Measurements from ENCODE around the gene TLR4.

The TLR4 gene

GRCh38 chr9:117714282-117714681 lies 10.1 kb downstream of the TLR4 start:
- H3K4me1 ChIP-seq (ENCODE audit: control insufficient read depth, insufficient read depth, low read length) = no peaks in the 10 kb centered on the region
- H3K27me3 ChIP-seq (ENCODE audit: control insufficient read depth, insufficient read depth, low read length) = no peaks in the 10 kb centered on the region
- no peaks in the 10 kb centered on the region for H3K9me3 ChIP-seq (ENCODE audit: control insufficient read depth, insufficient read depth, low read length)
- H3K27ac ChIP-seq (ENCODE audit: low read length) = no peak overlapping the region
- no peak for DNase-seq (ENCODE audit: low read depth, low spot score)
- H3K4me3 ChIP-seq (ENCODE audit: low read length) = no peak overlapping the region
- no peaks in the 10 kb centered on the region for H3K36me3 ChIP-seq (ENCODE audit: control insufficient read depth, insufficient read depth, low read length)
- WGBS (ENCODE audit: insufficient coverage, insufficient read length) = no CpG with 5 or more reads among the region's 6 CpGs

GRCh38 chr9:117715411-117715989 lies 11.3 kb downstream of the TLR4 start:
- no peaks in the 10 kb centered on the region for H3K36me3 ChIP-seq (ENCODE audit: control insufficient read depth, insufficient read depth, low read length)
- WGBS (ENCODE audit: insufficient coverage, insufficient read length) = no CpG with 5 or more reads among the region's 5 CpGs
- no peaks in the 10 kb centered on the region for H3K27me3 ChIP-seq (ENCODE audit: control insufficient read depth, insufficient read depth, low read length)
- no peak overlapping the region for H3K4me3 ChIP-seq (ENCODE audit: low read length)
- H3K9me3 ChIP-seq (ENCODE audit: control insufficient read depth, insufficient read depth, low read length) = no peaks in the 10 kb centered on the region
- H3K27ac ChIP-seq (ENCODE audit: low read length) = no peak overlapping the region
- H3K4me1 ChIP-seq (ENCODE audit: control insufficient read depth, insufficient read depth, low read length) = no peaks in the 10 kb centered on the region
- no peak for DNase-seq (ENCODE audit: low read depth, low spot score)

- Histone ChIP-seq H3K4me3 (ENCODE audit: low read length) (no peak overlapping the region), H3K4me1 (ENCODE audit: control insufficient read depth, insufficient read depth, low read length) (no peaks in the 10 kb centered on the region), H3K36me3 (ENCODE audit: control insufficient read depth, insufficient read depth, low read length) (no peaks in the 10 kb centered on the region), H3K27me3 (ENCODE audit: control insufficient read depth, insufficient read depth, low read length) (no peaks in the 10 kb centered on the region), H3K9me3 (ENCODE audit: control insufficient read depth, insufficient read depth, low read length) (no peaks in the 10 kb centered on the region), H3K27ac (ENCODE audit: low read length) (no peak overlapping the region)
- no peak for DNase-seq (ENCODE audit: low read depth, low spot score)
Observed at GRCh38 chr9:117718085-117718484, 13.9 kb downstream of the TLR4 start.

- Histone ChIP-seq H3K9me3 (ENCODE audit: control insufficient read depth, insufficient read depth, low read length) (no peaks in the 10 kb centered on the region), H3K27ac (ENCODE audit: low read length) (no peak overlapping the region), H3K27me3 (ENCODE audit: control insufficient read depth, insufficient read depth, low read length) (no peaks in the 10 kb centered on the region), H3K36me3 (ENCODE audit: control insufficient read depth, insufficient read depth, low read length) (no peaks in the 10 kb centered on the region), H3K4me3 (ENCODE audit: low read length) (no peak overlapping the region), H3K4me1 (ENCODE audit: control insufficient read depth, insufficient read depth, low read length) (no peaks in the 10 kb centered on the region)
- no peak for DNase-seq (ENCODE audit: low read depth, low spot score)
- no CpG with 5 or more reads among the region's 2 CpGs for WGBS (ENCODE audit: insufficient coverage, insufficient read length)
Observed at GRCh38 chr9:117718701-117719100, 14.5 kb downstream of the TLR4 start.

GRCh38 chr9:117719161-117719920 lies 15.1 kb downstream of the TLR4 start:
- H3K27me3 ChIP-seq (ENCODE audit: control insufficient read depth, insufficient read depth, low read length) = no peaks in the 10 kb centered on the region
- H3K36me3 ChIP-seq (ENCODE audit: control insufficient read depth, insufficient read depth, low read length) = no peaks in the 10 kb centered on the region
- no peak for DNase-seq (ENCODE audit: low read depth, low spot score)
- no peaks in the 10 kb centered on the region for H3K4me1 ChIP-seq (ENCODE audit: control insufficient read depth, insufficient read depth, low read length)
- H3K27ac ChIP-seq (ENCODE audit: low read length) = no peak overlapping the region
- no peak overlapping the region for H3K4me3 ChIP-seq (ENCODE audit: low read length)
- H3K9me3 ChIP-seq (ENCODE audit: control insufficient read depth, insufficient read depth, low read length) = no peaks in the 10 kb centered on the region
- WGBS (ENCODE audit: insufficient coverage, insufficient read length) = no CpG with 5 or more reads among the region's 7 CpGs

GRCh38 chr9:117720066-117720465 lies 15.9 kb downstream of the TLR4 start:
- Histone ChIP-seq H3K27me3 (ENCODE audit: control insufficient read depth, insufficient read depth, low read length) (no peaks in the 10 kb centered on the region), H3K27ac (ENCODE audit: low read length) (no peak overlapping the region), H3K4me3 (ENCODE audit: low read length) (no peak overlapping the region), H3K36me3 (ENCODE audit: control insufficient read depth, insufficient read depth, low read length) (no peaks in the 10 kb centered on the region), H3K9me3 (ENCODE audit: control insufficient read depth, insufficient read depth, low read length) (no peaks in the 10 kb centered on the region), H3K4me1 (ENCODE audit: control insufficient read depth, insufficient read depth, low read length) (no peaks in the 10 kb centered on the region)
- DNase-seq (ENCODE audit: low read depth, low spot score) = no peak
- WGBS (ENCODE audit: insufficient coverage, insufficient read length) = no CpG with 5 or more reads among the region's 2 CpGs

- H3K4me1 ChIP-seq (ENCODE audit: control insufficient read depth, insufficient read depth, low read length) = no peaks in the 10 kb centered on the region
- no peaks in the 10 kb centered on the region for H3K9me3 ChIP-seq (ENCODE audit: control insufficient read depth, insufficient read depth, low read length)
- 100% methylated on average over 2 of the region's 5 CpGs for WGBS (ENCODE audit: insufficient coverage, insufficient read length)
- H3K27ac ChIP-seq (ENCODE audit: low read length) = no peak overlapping the region
- H3K27me3 ChIP-seq (ENCODE audit: control insufficient read depth, insufficient read depth, low read length) = no peaks in the 10 kb centered on the region
- H3K36me3 ChIP-seq (ENCODE audit: control insufficient read depth, insufficient read depth, low read length) = no peaks in the 10 kb centered on the region
- DNase-seq (ENCODE audit: low read depth, low spot score) = no peak
- H3K4me3 ChIP-seq (ENCODE audit: low read length) = no peak overlapping the region
Observed at GRCh38 chr9:117720555-117720954, 16.4 kb downstream of the TLR4 start.

- Histone ChIP-seq H3K27me3 (ENCODE audit: control insufficient read depth, insufficient read depth, low read length) (no peaks in the 10 kb centered on the region), H3K9me3 (ENCODE audit: control insufficient read depth, insufficient read depth, low read length) (no peaks in the 10 kb centered on the region), H3K36me3 (ENCODE audit: control insufficient read depth, insufficient read depth, low read length) (no peaks in the 10 kb centered on the region), H3K27ac (ENCODE audit: low read length) (no peak overlapping the region), H3K4me1 (ENCODE audit: control insufficient read depth, insufficient read depth, low read length) (no peaks in the 10 kb centered on the region), H3K4me3 (ENCODE audit: low read length) (no peak overlapping the region)
- no CpG with 5 or more reads among the region's 2 CpGs for WGBS (ENCODE audit: insufficient coverage, insufficient read length)
- DNase-seq (ENCODE audit: low read depth, low spot score) = no peak
Observed at GRCh38 chr9:117720987-117721386, 16.8 kb downstream of the TLR4 start.

- no CpG with 5 or more reads among the region's 6 CpGs for WGBS (ENCODE audit: insufficient coverage, insufficient read length)
- Histone ChIP-seq H3K4me1 (ENCODE audit: control insufficient read depth, insufficient read depth, low read length) (no peaks in the 10 kb centered on the region), H3K27me3 (ENCODE audit: control insufficient read depth, insufficient read depth, low read length) (no peaks in the 10 kb centered on the region), H3K27ac (ENCODE audit: low read length) (no peak overlapping the region), H3K9me3 (ENCODE audit: control insufficient read depth, insufficient read depth, low read length) (no peaks in the 10 kb centered on the region), H3K4me3 (ENCODE audit: low read length) (no peak overlapping the region), H3K36me3 (ENCODE audit: control insufficient read depth, insufficient read depth, low read length) (no peaks in the 10 kb centered on the region)
- no peak for DNase-seq (ENCODE audit: low read depth, low spot score)
Observed at GRCh38 chr9:117722108-117722761, 18.0 kb downstream of the TLR4 start.

- H3K27me3 ChIP-seq (ENCODE audit: control insufficient read depth, insufficient read depth, low read length) = no peaks in the 10 kb centered on the region
- no peak overlapping the region for H3K4me3 ChIP-seq (ENCODE audit: low read length)
- H3K27ac ChIP-seq (ENCODE audit: low read length) = no peak overlapping the region
- no CpG with 5 or more reads among the region's 3 CpGs for WGBS (ENCODE audit: insufficient coverage, insufficient read length)
- no peaks in the 10 kb centered on the region for H3K4me1 ChIP-seq (ENCODE audit: control insufficient read depth, insufficient read depth, low read length)
- no peaks in the 10 kb centered on the region for H3K36me3 ChIP-seq (ENCODE audit: control insufficient read depth, insufficient read depth, low read length)
- no peaks in the 10 kb centered on the region for H3K9me3 ChIP-seq (ENCODE audit: control insufficient read depth, insufficient read depth, low read length)
- DNase-seq (ENCODE audit: low read depth, low spot score) = no peak
Observed at GRCh38 chr9:117723986-117724625, 19.9 kb downstream of the TLR4 start.
